KMS-11 (cell line): ENCODE data around the gene MRRF.

Experiments used
- H2AFZ ChIP-seq: fragments of 200-600 bp; sonication (generic); 2 replicates; pipeline ENCODE4 v1.6.1; 2016; ENCODE audit warnings: antibody characterized with exemption, mixed run types, low read depth
- H3K27ac ChIP-seq: fragments of 200-600 bp; sonication (generic); 2 replicates; pipeline ENCODE4 v1.6.1; 2016; ENCODE audit warnings: mild to moderate bottlenecking, mixed run types
- H3K27me3 ChIP-seq: fragments of 200-600 bp; sonication (generic); 2 replicates; pipeline ENCODE4 v1.6.1; 2017; ENCODE audit warnings: mild to moderate bottlenecking, low read depth, mixed run types, moderate library complexity; ENCODE audit not compliant: insufficient read depth
- H3K36me3 ChIP-seq: fragments of 200-600 bp; sonication (generic); 2 replicates; pipeline ENCODE4 v1.6.1; 2017; ENCODE audit warnings: mild to moderate bottlenecking, mixed run types; ENCODE audit not compliant: insufficient read depth
- H3K4me1 ChIP-seq: fragments of 200-600 bp; sonication (generic); 2 replicates; pipeline ENCODE4 v1.6.1; 2016; ENCODE audit warnings: mild to moderate bottlenecking, low read depth, mixed run types; ENCODE audit not compliant: poor library complexity, severe bottlenecking
- H3K4me2 ChIP-seq: fragments of 200-600 bp; sonication (generic); 2 replicates; pipeline ENCODE4 v1.7.0; 2016; ENCODE audit warnings: mild to moderate bottlenecking, mixed run types
- H3K4me3 ChIP-seq: fragments of 200-600 bp; sonication (generic); IDR thresholded peaks from 2 replicates; pipeline ENCODE4 v1.6.1; 2017; ENCODE audit warnings: low read depth, low read length, mixed read lengths; ENCODE audit not compliant: insufficient read depth
- H3K79me2 ChIP-seq: fragments of 200-600 bp; sonication (generic); 2 replicates; pipeline ENCODE4 v1.6.1; 2016; ENCODE audit warnings: low read depth, mixed run types; ENCODE audit not compliant: insufficient read depth
- H3K9ac ChIP-seq: fragments of 200-600 bp; sonication (generic); 2 replicates; pipeline ENCODE4 v1.6.1; 2016; ENCODE audit warnings: mild to moderate bottlenecking, mixed run types
- H4K20me1 ChIP-seq: fragments of 200-600 bp; sonication (generic); 2 replicates; pipeline ENCODE4 v1.6.1; 2016; ENCODE audit warnings: mild to moderate bottlenecking, mixed run types; ENCODE audit not compliant: insufficient read depth
- TF ChIP-seq, protein P1 (sequence below): fragments of 200-600 bp; sonication (generic); conservative IDR thresholded peaks from 2 replicates; pipeline ENCODE4 v1.6.1; 2017; ENCODE audit warnings: low read depth, mild to moderate bottlenecking, antibody characterized with exemption, low read length, moderate library complexity, mixed read lengths

The MRRF gene

DNA sequence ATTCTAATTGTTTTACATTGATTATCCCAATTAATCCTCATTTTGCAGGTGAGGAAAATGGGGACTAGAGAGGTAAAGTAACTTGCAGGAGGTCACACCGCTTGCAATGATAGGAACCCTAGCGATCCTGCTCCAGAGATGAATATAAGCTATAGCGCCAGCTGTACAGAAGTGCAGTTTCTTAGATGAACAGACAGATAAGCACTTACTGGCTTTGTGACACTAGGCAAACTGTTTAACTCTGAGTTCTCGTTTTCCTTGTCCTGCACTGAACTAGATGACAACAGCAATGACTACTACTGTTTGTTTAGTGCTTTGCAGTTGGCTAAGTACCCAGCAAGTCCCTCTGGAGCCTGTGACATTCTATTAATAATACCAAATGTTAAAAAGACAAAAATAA is 47.0 kb upstream of the MRRF start:
- no peak overlapping the region for H3K27ac ChIP-seq
- H2AFZ ChIP-seq = no peak overlapping the region
- no peaks in the 10 kb centered on the region for H3K79me2 ChIP-seq
- H3K9ac ChIP-seq = no peak overlapping the region
- H3K4me2 ChIP-seq = no peak overlapping the region
- no peaks in the 10 kb centered on the region for H4K20me1 ChIP-seq
- H3K27me3 ChIP-seq = no peaks in the 10 kb centered on the region
- H3K4me1 ChIP-seq = no peaks in the 10 kb centered on the region
- no peaks in the 10 kb centered on the region for H3K36me3 ChIP-seq
- no peak overlapping the region for H3K4me3 ChIP-seq
- TF ChIP-seq, protein P1, sequence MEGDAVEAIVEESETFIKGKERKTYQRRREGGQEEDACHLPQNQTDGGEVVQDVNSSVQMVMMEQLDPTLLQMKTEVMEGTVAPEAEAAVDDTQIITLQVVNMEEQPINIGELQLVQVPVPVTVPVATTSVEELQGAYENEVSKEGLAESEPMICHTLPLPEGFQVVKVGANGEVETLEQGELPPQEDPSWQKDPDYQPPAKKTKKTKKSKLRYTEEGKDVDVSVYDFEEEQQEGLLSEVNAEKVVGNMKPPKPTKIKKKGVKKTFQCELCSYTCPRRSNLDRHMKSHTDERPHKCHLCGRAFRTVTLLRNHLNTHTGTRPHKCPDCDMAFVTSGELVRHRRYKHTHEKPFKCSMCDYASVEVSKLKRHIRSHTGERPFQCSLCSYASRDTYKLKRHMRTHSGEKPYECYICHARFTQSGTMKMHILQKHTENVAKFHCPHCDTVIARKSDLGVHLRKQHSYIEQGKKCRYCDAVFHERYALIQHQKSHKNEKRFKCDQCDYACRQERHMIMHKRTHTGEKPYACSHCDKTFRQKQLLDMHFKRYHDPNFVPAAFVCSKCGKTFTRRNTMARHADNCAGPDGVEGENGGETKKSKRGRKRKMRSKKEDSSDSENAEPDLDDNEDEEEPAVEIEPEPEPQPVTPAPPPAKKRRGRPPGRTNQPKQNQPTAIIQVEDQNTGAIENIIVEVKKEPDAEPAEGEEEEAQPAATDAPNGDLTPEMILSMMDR = no peak

DNA sequence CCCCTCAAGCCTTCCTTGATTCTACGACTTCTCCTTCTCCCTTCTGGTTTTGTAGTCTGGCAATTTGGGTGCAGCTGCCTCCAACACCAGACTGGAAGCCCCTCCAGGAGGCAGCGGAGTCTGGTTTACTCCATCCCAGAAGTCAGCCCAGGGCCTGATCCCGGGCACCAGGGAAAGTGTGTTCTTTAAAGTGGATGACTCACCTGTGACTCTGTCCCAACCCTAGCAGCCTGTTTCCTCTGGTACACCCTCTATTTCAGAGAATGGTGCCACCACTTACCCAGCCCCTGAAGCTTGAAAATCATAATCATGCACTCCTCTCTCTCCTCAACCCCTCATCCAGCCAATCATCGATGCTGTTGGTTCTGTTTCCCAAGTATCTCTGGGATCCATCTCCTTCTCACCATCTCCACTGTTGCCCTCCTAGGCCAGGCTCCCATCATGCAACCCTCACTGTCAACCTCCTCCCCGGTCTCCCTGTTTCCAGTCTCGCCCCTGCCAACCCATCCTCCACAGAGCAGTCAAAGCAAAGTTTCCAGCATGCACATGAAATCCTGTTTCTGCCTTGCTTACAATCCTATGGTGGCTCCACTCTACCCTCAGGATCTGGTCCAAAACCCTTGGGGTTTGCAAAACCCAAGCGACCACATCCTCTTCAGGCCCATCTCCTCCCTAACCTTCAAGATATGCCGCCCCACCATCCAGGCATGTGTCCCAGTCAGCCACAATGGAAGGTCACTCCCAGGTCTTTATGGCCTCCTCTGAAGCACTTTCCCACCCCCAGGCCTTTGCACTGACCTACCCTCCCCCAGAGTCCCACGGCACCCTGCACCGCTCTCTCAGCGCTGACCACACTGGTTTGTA is 46.4 kb upstream of the MRRF start:
- no peak overlapping the region for H3K27ac ChIP-seq
- TF ChIP-seq, protein P1 = no peak
- H3K27me3 ChIP-seq = no peaks in the 10 kb centered on the region
- no peaks in the 10 kb centered on the region for H3K4me1 ChIP-seq
- no peaks in the 10 kb centered on the region for H3K79me2 ChIP-seq
- H3K9ac ChIP-seq = no peak overlapping the region
- H3K4me3 ChIP-seq = no peak overlapping the region
- no peaks in the 10 kb centered on the region for H4K20me1 ChIP-seq
- no peak overlapping the region for H3K4me2 ChIP-seq
- no peak overlapping the region for H2AFZ ChIP-seq
- H3K36me3 ChIP-seq = no peaks in the 10 kb centered on the region

GRCh38 chr9:122218935-122219855 is 45.5 kb upstream of the MRRF start:
- Histone ChIP-seq H3K4me3 (no peak overlapping the region), H3K4me2 (no peak overlapping the region), H3K27me3 (no peaks in the 10 kb centered on the region), H4K20me1 (no peaks in the 10 kb centered on the region), H3K36me3 (no peaks in the 10 kb centered on the region), H3K27ac (no peak overlapping the region), H3K79me2 (no peaks in the 10 kb centered on the region), H2AFZ (no peak overlapping the region), H3K4me1 (no peaks in the 10 kb centered on the region), H3K9ac (no peak overlapping the region)
- TF ChIP-seq, protein P1 = no peak

- Histone ChIP-seq H3K4me3 (no peak overlapping the region), H3K79me2 (no peaks in the 10 kb centered on the region), H2AFZ (no peak overlapping the region), H3K9ac (no peak overlapping the region), H4K20me1 (no peaks in the 10 kb centered on the region), H3K27me3 (no peaks in the 10 kb centered on the region), H3K27ac (no peak overlapping the region), H3K4me1 (no peaks in the 10 kb centered on the region), H3K36me3 (no peaks in the 10 kb centered on the region), H3K4me2 (no peak overlapping the region)
- TF ChIP-seq, protein P1 = no peak
These were observed 44.6 kb upstream of the MRRF start for GRCh38 chr9:122219856-122220672.
